ENCODE data around the gene CKM. TPM values are rescaled to one million over a fixed set of nuclear protein-coding genes. Genes with fewer than 3 reads are reported as not detected.

CKM gene
- total RNA-seq, 1 experiment from 2014 or later = not detected

GRCh38 chr19:45295873-45296272 is 26.8 kb downstream of the CKM start:
- H3K27me3 Mint-ChIP-seq (ENCODE audit: unreplicated experiment) = no peaks in the 10 kb centered on the region
- peaks cover 37% of the 10 kb centered on the region for H3K36me3 Mint-ChIP-seq (ENCODE audit: insufficient read depth, unreplicated experiment)
- CTCF ChIA-PET = interaction anchor here (0.6 kb wide), 1 partner anchor 15 kb away, joined by 4 read pairs; no protein-coding TSS in a partner anchor
- H3K4me3 Mint-ChIP-seq (ENCODE audit: low read depth, unreplicated experiment) = no peak overlapping the region
- TF ChIP-seq, protein P1, sequence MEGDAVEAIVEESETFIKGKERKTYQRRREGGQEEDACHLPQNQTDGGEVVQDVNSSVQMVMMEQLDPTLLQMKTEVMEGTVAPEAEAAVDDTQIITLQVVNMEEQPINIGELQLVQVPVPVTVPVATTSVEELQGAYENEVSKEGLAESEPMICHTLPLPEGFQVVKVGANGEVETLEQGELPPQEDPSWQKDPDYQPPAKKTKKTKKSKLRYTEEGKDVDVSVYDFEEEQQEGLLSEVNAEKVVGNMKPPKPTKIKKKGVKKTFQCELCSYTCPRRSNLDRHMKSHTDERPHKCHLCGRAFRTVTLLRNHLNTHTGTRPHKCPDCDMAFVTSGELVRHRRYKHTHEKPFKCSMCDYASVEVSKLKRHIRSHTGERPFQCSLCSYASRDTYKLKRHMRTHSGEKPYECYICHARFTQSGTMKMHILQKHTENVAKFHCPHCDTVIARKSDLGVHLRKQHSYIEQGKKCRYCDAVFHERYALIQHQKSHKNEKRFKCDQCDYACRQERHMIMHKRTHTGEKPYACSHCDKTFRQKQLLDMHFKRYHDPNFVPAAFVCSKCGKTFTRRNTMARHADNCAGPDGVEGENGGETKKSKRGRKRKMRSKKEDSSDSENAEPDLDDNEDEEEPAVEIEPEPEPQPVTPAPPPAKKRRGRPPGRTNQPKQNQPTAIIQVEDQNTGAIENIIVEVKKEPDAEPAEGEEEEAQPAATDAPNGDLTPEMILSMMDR (IDR thresholded peaks at IDR 0.05; ENCODE audit: unreplicated experiment) = no peak
- no peak overlapping the region for H3K27ac Mint-ChIP-seq (ENCODE audit: unreplicated experiment)
- no peaks in the 10 kb centered on the region for H3K4me1 Mint-ChIP-seq (ENCODE audit: low read depth, unreplicated experiment)
- intact Hi-C loops (cut with micrococcal nuclease; ENCODE audit: unreplicated experiment) = no loop called here
- DNase-seq = no peak
- BruUV-seq (replicated peaks) = no TSS peak
- H3K9me3 Mint-ChIP-seq (ENCODE audit: low read depth, unreplicated experiment) = no peaks in the 10 kb centered on the region

DNA sequence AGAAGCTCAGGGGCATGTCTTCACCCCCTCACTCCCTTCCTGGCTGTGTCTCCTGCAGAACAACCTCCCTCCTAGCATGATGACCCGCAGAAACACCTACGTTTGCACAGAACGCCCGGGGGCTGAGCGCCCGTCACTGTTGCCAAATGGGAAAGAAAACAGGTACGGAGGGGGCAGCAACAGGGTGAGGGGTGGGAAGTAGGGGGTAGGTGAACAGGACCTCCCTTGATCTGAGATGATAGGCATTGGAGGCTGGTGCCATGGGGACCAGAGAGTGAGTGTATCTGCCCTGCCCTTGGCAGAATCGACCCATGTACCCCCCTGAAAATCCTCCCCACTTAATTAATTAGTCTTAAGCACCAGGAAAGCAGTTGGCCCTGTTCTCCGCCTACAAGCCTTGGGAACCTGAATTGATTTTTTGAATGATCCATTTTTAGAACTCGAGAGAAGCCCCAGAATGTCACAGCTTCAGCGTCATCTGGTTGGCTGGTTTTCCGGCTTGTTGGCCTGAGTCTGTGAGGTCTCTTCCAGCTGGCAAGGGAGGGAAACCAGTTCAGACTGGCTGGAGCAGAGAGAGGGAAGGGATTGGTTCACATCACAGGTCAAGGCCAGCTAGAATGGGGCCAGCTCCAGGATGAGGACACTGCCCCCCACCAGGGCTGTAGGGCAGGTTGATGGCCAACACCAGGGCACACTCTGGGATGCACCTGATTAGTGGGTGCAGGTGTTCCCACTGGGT is 28.2 kb downstream of the CKM start:
- H3K27ac Mint-ChIP-seq (ENCODE audit: unreplicated experiment) = no peak overlapping the region
- peaks cover 30% of the 10 kb centered on the region for H3K36me3 Mint-ChIP-seq (ENCODE audit: insufficient read depth, unreplicated experiment)
- H3K27me3 Mint-ChIP-seq (ENCODE audit: unreplicated experiment) = no peaks in the 10 kb centered on the region
- CTCF ChIA-PET = no interaction called here
- H3K9me3 Mint-ChIP-seq (ENCODE audit: low read depth, unreplicated experiment) = no peaks in the 10 kb centered on the region
- TF ChIP-seq, protein P1 (IDR thresholded peaks at IDR 0.05; ENCODE audit: unreplicated experiment) = no peak
- no peaks in the 10 kb centered on the region for H3K4me1 Mint-ChIP-seq (ENCODE audit: low read depth, unreplicated experiment)
- no peak for DNase-seq
- no peak overlapping the region for H3K4me3 Mint-ChIP-seq (ENCODE audit: low read depth, unreplicated experiment)
- intact Hi-C loops (cut with micrococcal nuclease; ENCODE audit: unreplicated experiment) = no loop called here
- no TSS peak for BruUV-seq (replicated peaks)

DNA sequence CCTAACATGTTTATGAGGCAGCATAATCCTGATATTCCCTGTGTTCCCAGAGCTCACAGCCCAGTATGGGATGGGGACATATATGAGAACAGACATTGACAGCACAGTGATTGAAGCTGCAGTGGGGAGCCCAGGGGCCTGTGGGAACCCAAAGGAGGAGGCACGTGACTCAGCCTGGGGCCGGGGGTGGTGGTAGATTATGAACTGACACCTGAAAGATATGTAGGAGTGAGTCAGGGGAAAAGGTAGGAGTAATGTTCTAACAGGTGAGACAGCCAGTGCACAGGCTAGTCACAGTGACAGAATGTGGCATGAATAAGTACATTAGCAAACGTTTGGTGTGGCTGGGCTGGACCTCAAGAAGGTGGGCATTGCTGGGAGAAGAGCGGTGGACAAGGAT is 29.0 kb downstream of the CKM start:
- BruUV-seq (replicated peaks) = no TSS peak
- DNase-seq = no peak
- no peak overlapping the region for H3K27ac Mint-ChIP-seq (ENCODE audit: unreplicated experiment)
- H3K4me3 Mint-ChIP-seq (ENCODE audit: low read depth, unreplicated experiment) = no peak overlapping the region
- TF ChIP-seq, protein P1 (IDR thresholded peaks at IDR 0.05; ENCODE audit: unreplicated experiment) = no peak
- no peaks in the 10 kb centered on the region for H3K9me3 Mint-ChIP-seq (ENCODE audit: low read depth, unreplicated experiment)
- H3K27me3 Mint-ChIP-seq (ENCODE audit: unreplicated experiment) = no peaks in the 10 kb centered on the region
- CTCF ChIA-PET = no interaction called here
- H3K36me3 Mint-ChIP-seq (ENCODE audit: insufficient read depth, unreplicated experiment) = peaks cover 33% of the 10 kb centered on the region
- intact Hi-C loops (cut with micrococcal nuclease; ENCODE audit: unreplicated experiment) = no loop called here
- H3K4me1 Mint-ChIP-seq (ENCODE audit: low read depth, unreplicated experiment) = no peaks in the 10 kb centered on the region

DNA sequence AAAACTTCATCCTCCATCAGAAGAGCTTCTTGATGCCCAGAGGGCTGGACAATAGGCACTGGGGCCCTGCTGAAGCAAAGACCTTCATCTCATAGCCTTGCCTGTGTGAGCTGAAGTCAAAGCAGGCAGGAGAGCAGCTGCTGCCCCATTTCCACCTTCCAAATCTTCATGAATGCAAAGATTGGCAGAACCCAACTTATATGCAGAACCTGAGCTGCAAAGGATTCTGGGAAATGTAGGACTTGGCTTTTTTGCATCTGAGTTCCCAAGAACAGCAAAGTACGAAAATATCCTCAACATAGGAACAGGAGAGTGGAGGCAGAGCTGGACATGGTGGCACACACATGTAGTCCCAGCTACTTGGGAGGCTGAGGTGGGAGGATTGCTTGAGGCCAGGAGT is 30.8 kb downstream of the CKM start:
- CTCF ChIA-PET = no interaction called here
- BruUV-seq (replicated peaks) = no TSS peak
- intact Hi-C loops (cut with micrococcal nuclease; ENCODE audit: unreplicated experiment) = no loop called here
- no peaks in the 10 kb centered on the region for H3K9me3 Mint-ChIP-seq (ENCODE audit: low read depth, unreplicated experiment)
- no peak overlapping the region for H3K27ac Mint-ChIP-seq (ENCODE audit: unreplicated experiment)
- no peak overlapping the region for H3K4me3 Mint-ChIP-seq (ENCODE audit: low read depth, unreplicated experiment)
- no peaks in the 10 kb centered on the region for H3K4me1 Mint-ChIP-seq (ENCODE audit: low read depth, unreplicated experiment)
- H3K36me3 Mint-ChIP-seq (ENCODE audit: insufficient read depth, unreplicated experiment) = peaks cover 30% of the 10 kb centered on the region
- DNase-seq = no peak
- TF ChIP-seq, protein P1 (IDR thresholded peaks at IDR 0.05; ENCODE audit: unreplicated experiment) = no peak
- H3K27me3 Mint-ChIP-seq (ENCODE audit: unreplicated experiment) = no peaks in the 10 kb centered on the region

All from Calu3 (cell line).